ENCODE results near the gene GGA1. TPM values are rescaled to one million over a fixed set of nuclear protein-coding genes. Genes with fewer than 3 reads are reported as not detected.
A peak's percentile ranks its signal among the peaks of the same experiment; 100 is the strongest.

GGA1 gene
- total RNA-seq, 4 donors from 2014 or later, result 16.7 to 78.0 (median 35.3) TPM

DNA sequence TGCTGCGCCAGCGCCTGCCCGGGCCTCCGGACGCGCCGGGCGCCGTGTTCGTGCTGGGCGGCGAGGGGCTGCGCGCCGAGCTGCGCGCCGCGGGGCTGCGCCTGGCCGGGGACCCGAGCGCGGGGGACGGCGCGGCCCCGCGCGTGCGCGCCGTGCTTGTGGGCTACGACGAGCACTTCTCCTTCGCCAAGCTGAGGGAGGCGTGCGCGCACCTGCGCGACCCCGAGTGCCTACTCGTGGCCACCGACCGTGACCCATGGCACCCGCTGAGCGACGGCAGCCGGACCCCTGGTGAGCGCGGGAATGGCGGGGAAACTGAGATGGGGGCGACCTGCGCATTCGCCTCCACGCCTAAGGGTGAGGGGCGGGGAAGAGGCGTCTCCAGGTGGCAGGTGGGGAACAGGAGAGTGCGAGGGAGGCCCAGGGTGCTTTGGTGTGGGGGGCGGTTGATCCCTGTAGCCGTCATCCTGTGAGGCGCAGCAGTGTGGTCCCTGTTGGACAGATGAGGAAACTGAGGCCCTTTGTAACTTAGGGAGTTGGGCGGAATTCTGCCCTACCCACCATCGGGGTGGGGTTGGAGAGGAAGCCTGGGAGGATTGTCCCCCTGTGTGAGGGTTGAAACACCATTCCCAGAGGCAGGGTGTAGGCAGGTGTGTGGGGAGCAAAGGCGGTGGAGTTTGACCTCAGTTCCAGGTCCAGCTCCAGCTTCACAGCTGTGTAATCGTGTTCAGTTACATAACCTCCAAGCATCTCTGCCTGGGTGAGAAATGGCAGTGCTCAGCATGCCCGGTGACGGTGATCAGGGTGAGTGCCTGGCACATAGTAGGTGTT lies 50.6 kb downstream of the GGA1 start:
- intact Hi-C loops (cut with DNase I; ENCODE audit: low total_unique reads), result no loop called here
- H3K27me3 ChIP-seq, result no peaks in the 10 kb centered on the region
- no peak for TF ChIP-seq POLR2A (IDR thresholded peaks at IDR 0.05)
- TF ChIP-seq, protein P1, sequence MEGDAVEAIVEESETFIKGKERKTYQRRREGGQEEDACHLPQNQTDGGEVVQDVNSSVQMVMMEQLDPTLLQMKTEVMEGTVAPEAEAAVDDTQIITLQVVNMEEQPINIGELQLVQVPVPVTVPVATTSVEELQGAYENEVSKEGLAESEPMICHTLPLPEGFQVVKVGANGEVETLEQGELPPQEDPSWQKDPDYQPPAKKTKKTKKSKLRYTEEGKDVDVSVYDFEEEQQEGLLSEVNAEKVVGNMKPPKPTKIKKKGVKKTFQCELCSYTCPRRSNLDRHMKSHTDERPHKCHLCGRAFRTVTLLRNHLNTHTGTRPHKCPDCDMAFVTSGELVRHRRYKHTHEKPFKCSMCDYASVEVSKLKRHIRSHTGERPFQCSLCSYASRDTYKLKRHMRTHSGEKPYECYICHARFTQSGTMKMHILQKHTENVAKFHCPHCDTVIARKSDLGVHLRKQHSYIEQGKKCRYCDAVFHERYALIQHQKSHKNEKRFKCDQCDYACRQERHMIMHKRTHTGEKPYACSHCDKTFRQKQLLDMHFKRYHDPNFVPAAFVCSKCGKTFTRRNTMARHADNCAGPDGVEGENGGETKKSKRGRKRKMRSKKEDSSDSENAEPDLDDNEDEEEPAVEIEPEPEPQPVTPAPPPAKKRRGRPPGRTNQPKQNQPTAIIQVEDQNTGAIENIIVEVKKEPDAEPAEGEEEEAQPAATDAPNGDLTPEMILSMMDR (IDR thresholded peaks at IDR 0.05), result no peak
- no peaks in the 10 kb centered on the region for H3K36me3 ChIP-seq
- peaks cover 0 to 11% of the 10 kb centered on the region in 2 donors for H3K4me1 ChIP-seq
- no peaks in the 10 kb centered on the region for H3K9me3 ChIP-seq
- peak overlapping the region; percentile 51 to 68 for H3K4me3 ChIP-seq
- H3K27ac ChIP-seq, result peak overlapping the region; percentile 36 to 42
- no peak for DNase-seq

DNA sequence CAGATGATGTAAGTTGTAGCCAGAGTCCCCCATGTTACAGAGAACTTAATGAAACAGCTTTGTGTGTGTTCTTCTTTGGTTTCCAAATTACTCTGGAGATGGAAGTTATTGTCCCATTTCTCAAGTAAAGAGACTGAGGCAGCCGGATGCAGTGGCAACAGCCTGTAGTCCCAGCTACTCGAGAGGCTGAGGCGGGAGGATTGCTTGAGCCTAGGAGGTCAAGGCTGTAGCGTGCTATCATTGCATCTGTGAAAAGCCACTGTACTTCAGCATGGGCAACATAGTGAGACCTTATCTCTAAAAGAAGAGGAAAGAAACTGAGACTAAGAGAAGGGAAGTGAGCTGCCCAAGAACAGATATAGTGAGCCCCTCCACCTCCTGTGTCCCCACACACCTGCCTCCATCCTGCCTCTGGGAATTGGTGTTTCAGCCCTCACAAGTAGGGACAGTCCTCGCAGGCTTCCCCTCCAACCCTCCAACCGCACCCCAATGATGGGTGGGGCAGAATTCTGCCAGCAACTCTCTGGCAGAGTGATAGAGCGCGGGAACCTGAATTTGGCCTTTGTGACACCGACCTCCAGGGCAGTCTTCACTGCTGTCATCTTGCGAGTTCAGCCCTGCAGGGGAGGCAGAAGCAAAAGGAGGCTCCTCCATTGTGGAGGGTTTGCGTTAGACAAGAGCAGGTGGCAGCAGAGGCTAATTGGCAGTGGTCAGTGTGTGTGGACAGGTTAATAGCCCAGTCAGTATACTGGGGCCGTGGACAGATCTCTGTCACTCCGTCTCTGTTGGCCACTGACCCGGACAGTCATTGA lies 51.5 kb downstream of the GGA1 start:
- no peak for DNase-seq
- Histone ChIP-seq H3K4me3 (no peak overlapping the region), H3K27ac (peak overlapping the region; percentile 29 to 61), H3K4me1 (peaks cover 0 to 11% of the 10 kb centered on the region in 2 donors), H3K27me3 (no peaks in the 10 kb centered on the region), H3K36me3 (no peaks in the 10 kb centered on the region), H3K9me3 (no peaks in the 10 kb centered on the region)
- intact Hi-C loops (cut with DNase I; ENCODE audit: low total_unique reads), result no loop called here
- TF ChIP-seq, protein P1 (IDR thresholded peaks at IDR 0.05), result no peak
- TF ChIP-seq POLR2A (IDR thresholded peaks at IDR 0.05), result no peak

DNA sequence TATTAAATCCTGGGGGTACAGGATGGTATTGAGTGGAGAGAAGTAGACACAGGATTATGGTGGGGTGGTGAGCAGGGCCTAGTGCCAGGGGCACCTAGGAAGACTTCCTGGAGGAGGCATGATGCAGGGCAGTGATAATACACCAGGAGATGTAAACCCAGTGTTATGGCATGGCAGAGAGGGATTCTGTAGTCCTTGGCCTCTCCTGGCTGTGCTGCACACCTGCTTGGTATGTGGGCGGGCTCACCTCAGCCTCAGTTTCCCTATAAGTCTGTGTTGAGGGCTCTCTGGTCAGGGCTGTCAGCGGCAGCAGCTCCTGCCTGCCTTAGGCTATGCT lies 52.0 kb downstream of the GGA1 start:
- Histone ChIP-seq H3K27ac (peak overlapping the region; percentile 61 to 81), H3K4me1 (peaks cover 0 to 11% of the 10 kb centered on the region in 2 donors), H3K9me3 (no peaks in the 10 kb centered on the region), H3K27me3 (no peaks in the 10 kb centered on the region), H3K36me3 (no peaks in the 10 kb centered on the region), H3K4me3 (no peak overlapping the region)
- TF ChIP-seq, protein P1 (IDR thresholded peaks at IDR 0.05), result no peak
- TF ChIP-seq POLR2A (IDR thresholded peaks at IDR 0.05), result no peak
- intact Hi-C loops (cut with DNase I; ENCODE audit: low total_unique reads), result no loop called here
- DNase-seq, result no peak

DNA sequence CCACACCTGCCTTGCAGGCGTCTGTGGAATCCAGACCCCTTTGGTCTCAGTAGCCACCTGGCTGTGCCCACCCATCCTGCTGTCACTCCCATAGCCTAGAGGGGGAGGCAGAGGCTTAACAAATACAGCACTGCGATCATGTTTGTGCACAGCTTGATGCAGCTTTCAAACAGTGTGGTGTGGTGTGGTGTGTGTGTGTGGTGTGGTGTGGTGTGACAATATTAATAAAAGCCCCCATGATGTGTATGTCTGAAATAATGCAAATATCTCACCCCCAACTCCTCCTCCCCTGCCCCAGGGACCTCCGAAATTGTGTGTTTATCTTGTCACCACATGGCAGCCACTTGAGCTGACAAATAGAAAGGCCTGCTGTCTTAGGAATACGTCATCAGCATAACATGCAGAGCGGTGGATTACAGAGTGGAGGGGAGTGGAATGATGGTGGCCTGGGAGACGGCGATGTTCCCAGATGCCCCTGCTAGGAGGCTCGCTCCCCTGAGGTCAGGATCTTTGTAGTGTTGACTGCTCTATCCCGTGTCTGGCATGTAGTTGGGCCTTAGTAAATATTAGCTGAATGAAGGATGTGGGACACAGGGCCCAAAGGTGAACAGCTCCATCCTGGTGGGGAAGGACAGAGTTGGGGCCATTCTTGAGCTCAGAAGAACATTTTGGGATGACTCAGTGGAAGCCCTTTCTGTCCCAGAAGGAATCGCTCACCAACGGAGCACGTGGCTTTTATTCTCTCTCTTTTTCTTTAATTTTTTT lies 52.7 kb downstream of the GGA1 start:
- no peaks in the 10 kb centered on the region for H3K36me3 ChIP-seq
- intact Hi-C loops (cut with DNase I; ENCODE audit: low total_unique reads), result no loop called here
- no peaks in the 10 kb centered on the region for H3K27me3 ChIP-seq
- peak overlapping the region; percentile 61 to 81 for H3K27ac ChIP-seq
- DNase-seq, result peak in 1 of 2 donors; percentile 57
- H3K4me1 ChIP-seq, result peaks cover 0 to 11% of the 10 kb centered on the region in 2 donors
- no peak overlapping the region for H3K4me3 ChIP-seq
- no peaks in the 10 kb centered on the region for H3K9me3 ChIP-seq
- peak; percentile 2 to 12 for TF ChIP-seq POLR2A (IDR thresholded peaks at IDR 0.05)
- TF ChIP-seq, protein P1 (IDR thresholded peaks at IDR 0.05), result peak; percentile 41 to 60 (median 51)
